ENCODE data around the gene DHRS9.

Gene DHRS9

DNA sequence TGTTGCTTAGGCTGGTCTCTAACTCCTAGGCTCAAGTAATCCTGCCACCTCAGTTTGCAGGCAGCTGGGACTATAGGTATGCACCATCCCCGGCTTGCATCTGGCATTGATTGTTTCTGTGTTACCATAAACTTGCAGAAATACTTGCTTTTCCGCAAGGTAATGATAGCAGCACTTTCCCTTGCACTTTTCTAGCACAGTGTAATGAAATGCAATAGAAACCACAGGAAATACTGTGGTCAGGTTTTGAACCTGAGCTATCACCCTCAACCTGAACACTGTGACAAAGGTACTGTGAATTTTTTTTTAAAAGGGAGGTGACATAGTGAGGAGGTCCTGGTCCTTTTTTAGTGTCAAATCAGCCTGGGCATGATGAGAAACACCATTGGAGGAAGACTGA is 38.3 kb downstream of the DHRS9 start:
- H3K9me3 ChIP-seq (ENCODE audit: control insufficient read depth, low read length): no peaks in the 10 kb centered on the region
- no peak overlapping the region for H3K4me3 ChIP-seq (ENCODE audit: low read length)
- H3K27me3 ChIP-seq (ENCODE audit: control insufficient read depth, insufficient read depth, low read length): peaks cover 5% of the 10 kb centered on the region
- no peak overlapping the region for H3K9ac ChIP-seq (ENCODE audit: low read length)
- H3K36me3 ChIP-seq (ENCODE audit: control insufficient read depth, insufficient read depth, low read length): no peaks in the 10 kb centered on the region
- peaks cover 6% of the 10 kb centered on the region for H3K4me1 ChIP-seq (ENCODE audit: control insufficient read depth, insufficient read depth, low read length)

GRCh38 chr2:169108099-169108884 is 38.9 kb downstream of the DHRS9 start:
- Histone ChIP-seq H3K4me3 (ENCODE audit: low read length) (no peak overlapping the region), H3K36me3 (ENCODE audit: control insufficient read depth, insufficient read depth, low read length) (no peaks in the 10 kb centered on the region), H3K9ac (ENCODE audit: low read length) (no peak overlapping the region), H3K27me3 (ENCODE audit: control insufficient read depth, insufficient read depth, low read length) (peaks cover 5% of the 10 kb centered on the region), H3K4me1 (ENCODE audit: control insufficient read depth, insufficient read depth, low read length) (peaks cover 6% of the 10 kb centered on the region), H3K9me3 (ENCODE audit: control insufficient read depth, low read length) (no peaks in the 10 kb centered on the region)

DNA sequence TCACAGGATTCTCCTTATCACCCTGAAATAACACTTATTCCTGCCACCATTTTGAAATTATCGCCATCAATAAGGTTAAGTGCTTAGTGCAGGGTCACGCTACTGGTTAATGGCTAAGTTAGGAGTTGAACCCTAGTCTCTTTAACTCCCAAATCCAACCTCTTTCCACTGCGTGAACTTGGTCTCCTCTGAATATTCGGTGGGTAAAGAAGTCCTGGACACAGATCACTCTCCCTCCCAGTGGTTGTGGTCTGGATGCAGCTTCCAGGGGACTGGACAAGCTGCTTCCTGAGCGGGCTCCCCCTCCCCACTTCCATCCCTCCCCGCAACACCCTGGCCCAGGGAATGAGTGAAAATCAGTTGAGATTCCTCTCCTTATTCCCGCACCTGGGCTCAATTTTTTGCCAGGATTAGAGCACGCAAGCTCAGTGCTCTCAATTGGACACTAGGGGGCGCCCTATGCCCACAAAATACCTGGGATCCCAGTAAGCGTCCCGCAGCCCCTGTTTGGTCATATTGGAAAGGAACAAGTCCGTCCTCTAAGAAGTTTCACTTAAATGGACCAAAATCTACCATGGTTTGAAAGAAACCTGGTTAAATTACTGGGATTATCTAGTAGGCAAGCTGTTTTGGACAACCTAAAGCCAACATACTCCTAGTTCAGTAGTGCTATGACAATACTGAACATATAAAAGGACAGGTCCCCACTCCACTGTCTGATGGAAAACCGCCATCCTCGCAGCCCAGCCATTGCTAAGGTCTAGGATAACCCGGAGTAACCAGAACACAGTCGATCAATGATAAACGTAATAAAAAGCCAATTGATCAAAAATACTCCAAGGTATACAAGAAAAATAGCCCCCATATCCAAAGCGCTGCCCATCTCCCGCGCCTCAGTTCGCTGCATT is 40.4 kb downstream of the DHRS9 start:
- Histone ChIP-seq H3K36me3 (ENCODE audit: control insufficient read depth, insufficient read depth, low read length) (no peaks in the 10 kb centered on the region), H3K9me3 (ENCODE audit: control insufficient read depth, low read length) (no peaks in the 10 kb centered on the region), H3K27me3 (ENCODE audit: control insufficient read depth, insufficient read depth, low read length) (peaks cover 5% of the 10 kb centered on the region), H3K4me3 (ENCODE audit: low read length) (no peak overlapping the region), H3K9ac (ENCODE audit: low read length) (peak overlapping the region; percentile 1), H3K4me1 (ENCODE audit: control insufficient read depth, insufficient read depth, low read length) (peaks cover 6% of the 10 kb centered on the region)

DNA sequence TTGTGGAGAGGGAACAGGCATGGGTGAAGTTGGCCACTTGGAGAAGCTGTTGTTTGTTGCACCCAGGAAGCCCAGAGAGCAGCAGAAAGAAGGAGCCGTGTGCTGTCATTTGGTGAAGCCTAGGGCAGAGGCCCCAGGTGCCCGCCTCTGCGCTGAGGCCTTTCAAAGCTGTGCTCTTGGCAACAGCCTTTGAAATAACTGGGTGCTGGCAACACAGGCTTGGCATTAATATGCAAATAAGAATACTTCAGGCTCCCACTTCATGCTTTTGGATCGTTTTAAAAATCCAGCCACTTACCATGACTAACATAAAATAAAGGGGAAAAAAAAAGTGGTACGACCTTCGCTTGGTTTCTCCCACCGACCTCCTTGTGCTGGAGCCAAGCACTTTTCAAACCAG is 41.1 kb downstream of the DHRS9 start:
- H3K9me3 ChIP-seq (ENCODE audit: control insufficient read depth, low read length): no peaks in the 10 kb centered on the region
- H3K27me3 ChIP-seq (ENCODE audit: control insufficient read depth, insufficient read depth, low read length): peaks cover 5% of the 10 kb centered on the region
- no peak overlapping the region for H3K9ac ChIP-seq (ENCODE audit: low read length)
- no peaks in the 10 kb centered on the region for H3K36me3 ChIP-seq (ENCODE audit: control insufficient read depth, insufficient read depth, low read length)
- no peak overlapping the region for H3K4me3 ChIP-seq (ENCODE audit: low read length)
- peaks cover 6% of the 10 kb centered on the region for H3K4me1 ChIP-seq (ENCODE audit: control insufficient read depth, insufficient read depth, low read length)

GRCh38 chr2:169110916-169111315 is 41.6 kb downstream of the DHRS9 start:
- Histone ChIP-seq H3K4me3 (ENCODE audit: low read length) (no peak overlapping the region), H3K4me1 (ENCODE audit: control insufficient read depth, insufficient read depth, low read length) (peaks cover 6% of the 10 kb centered on the region), H3K9me3 (ENCODE audit: control insufficient read depth, low read length) (no peaks in the 10 kb centered on the region), H3K36me3 (ENCODE audit: control insufficient read depth, insufficient read depth, low read length) (no peaks in the 10 kb centered on the region), H3K27me3 (ENCODE audit: control insufficient read depth, insufficient read depth, low read length) (peaks cover 5% of the 10 kb centered on the region), H3K9ac (ENCODE audit: low read length) (no peak overlapping the region)

DNA sequence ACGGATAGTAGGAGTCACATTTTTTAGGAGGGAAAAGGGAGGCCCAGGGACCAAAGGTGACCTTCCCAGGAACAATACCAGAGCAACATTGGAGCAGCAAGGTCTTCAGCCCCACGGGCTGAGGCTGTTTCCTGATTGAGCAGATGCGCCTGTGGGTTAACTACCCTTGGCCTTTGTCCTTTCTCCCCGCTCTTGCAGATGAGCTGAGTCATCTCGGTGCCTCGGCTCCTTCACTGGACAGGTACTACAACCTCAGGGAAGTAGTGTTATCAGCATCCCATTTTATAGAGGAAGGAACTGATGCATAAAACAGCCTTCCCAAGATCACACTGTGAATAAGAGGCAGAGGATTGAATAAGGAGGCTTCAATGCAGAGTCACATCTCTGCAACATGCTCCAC is 43.5 kb downstream of the DHRS9 start:
- H3K36me3 ChIP-seq (ENCODE audit: control insufficient read depth, insufficient read depth, low read length): no peaks in the 10 kb centered on the region
- H3K27me3 ChIP-seq (ENCODE audit: control insufficient read depth, insufficient read depth, low read length): peaks cover 5% of the 10 kb centered on the region
- no peak overlapping the region for H3K9ac ChIP-seq (ENCODE audit: low read length)
- H3K4me1 ChIP-seq (ENCODE audit: control insufficient read depth, insufficient read depth, low read length): peaks cover 6% of the 10 kb centered on the region
- H3K4me3 ChIP-seq (ENCODE audit: low read length): no peak overlapping the region
- H3K9me3 ChIP-seq (ENCODE audit: control insufficient read depth, low read length): no peaks in the 10 kb centered on the region

DNA sequence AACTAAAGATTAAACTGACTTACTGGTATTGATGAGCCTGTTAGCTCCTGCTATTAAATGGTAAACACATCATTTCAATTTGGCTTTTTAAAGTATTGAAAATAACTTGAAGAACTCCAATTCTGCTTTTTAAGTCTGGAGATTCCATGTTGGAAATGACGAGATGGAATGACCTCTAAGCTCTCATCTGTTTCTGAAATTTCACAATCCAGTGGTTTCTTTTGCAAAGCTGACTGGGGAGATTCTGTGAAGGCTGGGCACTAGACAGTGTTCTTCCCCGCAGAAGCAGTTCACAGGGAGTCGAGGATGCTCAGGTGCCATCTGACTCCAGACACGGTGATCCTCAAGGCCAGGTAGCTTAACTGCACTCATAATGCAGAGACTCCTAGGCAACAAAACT is 44.7 kb downstream of the DHRS9 start:
- Histone ChIP-seq H3K4me1 (ENCODE audit: control insufficient read depth, insufficient read depth, low read length) (peaks cover 6% of the 10 kb centered on the region), H3K4me3 (ENCODE audit: low read length) (no peak overlapping the region), H3K9me3 (ENCODE audit: control insufficient read depth, low read length) (no peaks in the 10 kb centered on the region), H3K9ac (ENCODE audit: low read length) (no peak overlapping the region), H3K36me3 (ENCODE audit: control insufficient read depth, insufficient read depth, low read length) (no peaks in the 10 kb centered on the region), H3K27me3 (ENCODE audit: control insufficient read depth, insufficient read depth, low read length) (peaks cover 5% of the 10 kb centered on the region)

- Histone ChIP-seq H3K4me3 (ENCODE audit: low read length) (no peak overlapping the region), H3K36me3 (ENCODE audit: control insufficient read depth, insufficient read depth, low read length) (no peaks in the 10 kb centered on the region), H3K4me1 (ENCODE audit: control insufficient read depth, insufficient read depth, low read length) (no peaks in the 10 kb centered on the region), H3K9ac (ENCODE audit: low read length) (no peak overlapping the region), H3K9me3 (ENCODE audit: control insufficient read depth, low read length) (no peaks in the 10 kb centered on the region), H3K27me3 (ENCODE audit: control insufficient read depth, insufficient read depth, low read length) (peaks cover 3% of the 10 kb centered on the region)
Measured at GRCh38 chr2:169116327-169116726, 47.0 kb downstream of the DHRS9 start.

DNA sequence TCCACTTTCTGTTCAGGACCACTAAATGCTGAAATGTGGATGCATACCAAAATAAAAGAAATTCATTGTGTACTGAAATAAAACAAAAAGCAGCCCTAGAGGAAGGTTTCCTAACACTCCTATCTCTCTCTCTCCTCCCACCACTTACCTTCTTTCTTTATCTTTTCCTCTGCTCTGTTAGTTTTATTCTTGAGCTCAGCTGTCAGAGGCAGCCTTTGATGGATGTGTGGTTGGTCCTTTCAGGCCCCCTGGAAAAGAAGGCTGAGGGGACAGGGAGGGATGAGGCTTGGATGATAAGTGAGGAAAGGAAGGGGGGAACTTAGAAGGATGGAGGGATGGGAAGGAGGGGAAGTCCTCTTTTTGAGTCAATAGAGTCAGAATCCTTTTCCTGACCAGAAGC is 47.6 kb downstream of the DHRS9 start:
- H3K4me3 ChIP-seq (ENCODE audit: low read length): no peak overlapping the region

GRCh38 chr2:169118060-169118459 is 48.7 kb downstream of the DHRS9 start:
- Histone ChIP-seq H3K27me3 (ENCODE audit: control insufficient read depth, insufficient read depth, low read length) (peaks cover 3% of the 10 kb centered on the region), H3K4me1 (ENCODE audit: control insufficient read depth, insufficient read depth, low read length) (no peaks in the 10 kb centered on the region), H3K9ac (ENCODE audit: low read length) (no peak overlapping the region), H3K36me3 (ENCODE audit: control insufficient read depth, insufficient read depth, low read length) (no peaks in the 10 kb centered on the region), H3K9me3 (ENCODE audit: control insufficient read depth, low read length) (no peaks in the 10 kb centered on the region), H3K4me3 (ENCODE audit: low read length) (no peak overlapping the region)

More for the DNA sequence above, 47.6 kb downstream of the DHRS9 start:
- Histone ChIP-seq H3K36me3 (ENCODE audit: control insufficient read depth, insufficient read depth, low read length) (no peaks in the 10 kb centered on the region), H3K4me1 (ENCODE audit: control insufficient read depth, insufficient read depth, low read length) (no peaks in the 10 kb centered on the region), H3K9me3 (ENCODE audit: control insufficient read depth, low read length) (no peaks in the 10 kb centered on the region), H3K27me3 (ENCODE audit: control insufficient read depth, insufficient read depth, low read length) (peaks cover 3% of the 10 kb centered on the region), H3K9ac (ENCODE audit: low read length) (no peak overlapping the region)

DNA sequence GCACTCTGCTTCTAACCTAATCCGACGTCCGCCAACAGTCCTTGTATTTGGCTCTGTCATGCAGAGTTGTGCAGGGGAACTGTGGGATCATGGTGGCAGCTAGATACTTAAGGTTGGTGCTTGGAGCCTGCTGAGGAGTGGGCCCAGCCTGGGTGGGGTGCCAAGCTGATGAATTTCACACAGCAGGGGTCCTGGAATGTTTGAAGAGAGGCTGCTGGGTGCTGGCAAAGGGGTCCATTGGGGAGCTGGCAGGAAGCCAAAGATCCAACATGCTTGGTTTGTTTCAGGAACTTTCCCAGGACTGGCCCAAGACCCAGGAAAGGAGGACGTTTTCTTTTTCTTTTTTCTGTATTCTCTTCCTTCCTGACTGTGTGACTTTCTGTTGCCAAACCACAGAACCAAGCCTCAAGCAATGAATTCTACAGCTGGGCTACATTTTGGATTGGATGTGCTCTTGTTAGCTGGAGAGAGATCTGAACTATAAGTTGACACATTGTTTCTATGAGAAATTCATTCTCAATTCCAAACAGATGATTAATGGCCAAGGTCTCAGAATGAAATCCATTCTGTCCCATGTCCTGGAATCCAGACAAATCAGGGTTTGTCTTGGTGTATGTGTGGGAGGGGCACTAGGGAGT is 49.9 kb downstream of the DHRS9 start:
- Histone ChIP-seq H3K27me3 (ENCODE audit: control insufficient read depth, insufficient read depth, low read length) (peaks cover 3% of the 10 kb centered on the region), H3K36me3 (ENCODE audit: control insufficient read depth, insufficient read depth, low read length) (no peaks in the 10 kb centered on the region), H3K4me1 (ENCODE audit: control insufficient read depth, insufficient read depth, low read length) (no peaks in the 10 kb centered on the region), H3K9me3 (ENCODE audit: control insufficient read depth, low read length) (no peaks in the 10 kb centered on the region), H3K4me3 (ENCODE audit: low read length) (no peak overlapping the region), H3K9ac (ENCODE audit: low read length) (no peak overlapping the region)

GRCh38 chr2:169119851-169120250 is 50.5 kb downstream of the DHRS9 start:
- Histone ChIP-seq H3K9me3 (ENCODE audit: control insufficient read depth, low read length) (no peaks in the 10 kb centered on the region), H3K36me3 (ENCODE audit: control insufficient read depth, insufficient read depth, low read length) (no peaks in the 10 kb centered on the region), H3K4me3 (ENCODE audit: low read length) (no peak overlapping the region), H3K27me3 (ENCODE audit: control insufficient read depth, insufficient read depth, low read length) (peaks cover 3% of the 10 kb centered on the region), H3K4me1 (ENCODE audit: control insufficient read depth, insufficient read depth, low read length) (no peaks in the 10 kb centered on the region), H3K9ac (ENCODE audit: low read length) (no peak overlapping the region)

Measured in mucosa of stomach (tissue), 1 donor.